Measurements from ENCODE around the gene CYBA. TPM values are rescaled to one million over a fixed set of nuclear protein-coding genes. Genes with fewer than 3 reads are reported as not detected.

The CYBA gene
- total and polyA plus RNA-seq, 5 donors = 53.9 to 101 (median 73.2) TPM

GRCh38 chr16:88659160-88659559, 8.3 kb upstream of the CYBA start:
- DNase-seq = peak in 1 of 3 donors; percentile 30
- Histone ChIP-seq H3K27me3 (ENCODE audit: control insufficient read depth, insufficient read depth) (no peaks in the 10 kb centered on the region), H3K4me3 (ENCODE audit: low read length) (no peak overlapping the region), H3K4me1 (ENCODE audit: control insufficient read depth, insufficient read depth, low read length) (peaks cover 3% of the 10 kb centered on the region), H3K27ac (ENCODE audit: low read length) (no peak overlapping the region), H3K9me3 (ENCODE audit: control insufficient read depth, low read length) (no peaks in the 10 kb centered on the region)
- no peak for ATAC-seq
- WGBS = 93% methylated on average over 25 of the region's 25 CpGs
- intact Hi-C loops (cut with DNase I) = no loop called here

GRCh38 chr16:88658714-88659113, 7.9 kb upstream of the CYBA start:
- H3K27me3 ChIP-seq (ENCODE audit: control insufficient read depth, insufficient read depth) = no peaks in the 10 kb centered on the region
- no peaks in the 10 kb centered on the region for H3K4me1 ChIP-seq (ENCODE audit: control insufficient read depth, insufficient read depth, low read length)
- intact Hi-C loops (cut with DNase I) = no loop called here
- H3K4me3 ChIP-seq (ENCODE audit: low read length) = no peak overlapping the region
- ATAC-seq = no peak
- WGBS = 88% methylated on average over 15 of the region's 15 CpGs
- no peaks in the 10 kb centered on the region for H3K9me3 ChIP-seq (ENCODE audit: control insufficient read depth, low read length)
- no peak overlapping the region for H3K27ac ChIP-seq (ENCODE audit: low read length)
- DNase-seq = peak in 1 of 3 donors; percentile 57

GRCh38 chr16:88657371-88657770, 6.5 kb upstream of the CYBA start:
- intact Hi-C loops (cut with DNase I) = no loop called here
- H3K4me1 ChIP-seq (ENCODE audit: control insufficient read depth, insufficient read depth, low read length) = no peaks in the 10 kb centered on the region
- no peak overlapping the region for H3K27ac ChIP-seq (ENCODE audit: low read length)
- no peaks in the 10 kb centered on the region for H3K27me3 ChIP-seq (ENCODE audit: control insufficient read depth, insufficient read depth)
- peak in 2 of 3 donors; percentile 51 to 53 for DNase-seq
- WGBS = 92% methylated on average over 19 of the region's 19 CpGs
- H3K4me3 ChIP-seq (ENCODE audit: low read length) = no peak overlapping the region
- no peak for ATAC-seq
- no peaks in the 10 kb centered on the region for H3K9me3 ChIP-seq (ENCODE audit: control insufficient read depth, low read length)

- peaks cover 2% of the 10 kb centered on the region for H3K4me1 ChIP-seq (ENCODE audit: control insufficient read depth, insufficient read depth, low read length)
- no peak for ATAC-seq
- H3K9me3 ChIP-seq (ENCODE audit: control insufficient read depth, low read length) = no peaks in the 10 kb centered on the region
- no peaks in the 10 kb centered on the region for H3K27me3 ChIP-seq (ENCODE audit: control insufficient read depth, insufficient read depth)
- 90% methylated on average over 25 of the region's 25 CpGs for WGBS
- DNase-seq = peak in 2 of 3 donors; percentile 31 to 64
- no peak overlapping the region for H3K27ac ChIP-seq (ENCODE audit: low read length)
- intact Hi-C loops (cut with DNase I) = no loop called here
- no peak overlapping the region for H3K4me3 ChIP-seq (ENCODE audit: low read length)
These were observed 5.6 kb upstream of the CYBA start for GRCh38 chr16:88656291-88656980.

GRCh38 chr16:88655733-88656281, 5.0 kb upstream of the CYBA start:
- Histone ChIP-seq H3K4me3 (ENCODE audit: low read length) (no peak overlapping the region), H3K9me3 (ENCODE audit: control insufficient read depth, low read length) (no peaks in the 10 kb centered on the region), H3K4me1 (ENCODE audit: control insufficient read depth, insufficient read depth, low read length) (peaks cover 5% of the 10 kb centered on the region), H3K27ac (ENCODE audit: low read length) (no peak overlapping the region), H3K27me3 (ENCODE audit: control insufficient read depth, insufficient read depth) (no peaks in the 10 kb centered on the region)
- 94% methylated on average over 29 of the region's 29 CpGs for WGBS
- peak in 1 of 3 donors; percentile 50 for DNase-seq
- intact Hi-C loops (cut with DNase I) = no loop called here
- ATAC-seq = no peak

- DNase-seq = peak in 2 of 3 donors; percentile 49 to 60
- no peaks in the 10 kb centered on the region for H3K9me3 ChIP-seq (ENCODE audit: control insufficient read depth, low read length)
- H3K4me1 ChIP-seq (ENCODE audit: control insufficient read depth, insufficient read depth, low read length) = peaks cover 5% of the 10 kb centered on the region
- no peak for ATAC-seq
- no peak overlapping the region for H3K27ac ChIP-seq (ENCODE audit: low read length)
- intact Hi-C loops (cut with DNase I) = no loop called here
- 95% methylated on average over 50 of the region's 50 CpGs for WGBS
- H3K27me3 ChIP-seq (ENCODE audit: control insufficient read depth, insufficient read depth) = no peaks in the 10 kb centered on the region
- H3K4me3 ChIP-seq (ENCODE audit: low read length) = no peak overlapping the region
These were observed 4.3 kb upstream of the CYBA start for GRCh38 chr16:88655053-88655732.

- WGBS = 89% methylated on average over 28 of the region's 28 CpGs
- intact Hi-C loops (cut with DNase I) = no loop called here
- no peaks in the 10 kb centered on the region for H3K9me3 ChIP-seq (ENCODE audit: control insufficient read depth, low read length)
- H3K27ac ChIP-seq (ENCODE audit: low read length) = no peak overlapping the region
- H3K4me3 ChIP-seq (ENCODE audit: low read length) = no peak overlapping the region
- H3K27me3 ChIP-seq (ENCODE audit: control insufficient read depth, insufficient read depth) = no peaks in the 10 kb centered on the region
- ATAC-seq (no peak), DNase-seq (peak in 2 of 3 donors; percentile 44 to 46)
- H3K4me1 ChIP-seq (ENCODE audit: control insufficient read depth, insufficient read depth, low read length) = peaks cover 5% of the 10 kb centered on the region
These were observed 3.7 kb upstream of the CYBA start for GRCh38 chr16:88654363-88655052.

- Histone ChIP-seq H3K27ac (ENCODE audit: low read length) (no peak overlapping the region), H3K27me3 (ENCODE audit: control insufficient read depth, insufficient read depth) (no peaks in the 10 kb centered on the region), H3K9me3 (ENCODE audit: control insufficient read depth, low read length) (no peaks in the 10 kb centered on the region), H3K4me1 (ENCODE audit: control insufficient read depth, insufficient read depth, low read length) (peaks cover 5% of the 10 kb centered on the region), H3K4me3 (ENCODE audit: low read length) (no peak overlapping the region)
- ATAC-seq (no peak), DNase-seq (peak in 2 of 3 donors; percentile 37 to 42)
- intact Hi-C loops (cut with DNase I) = no loop called here
- 87% methylated on average over 32 of the region's 32 CpGs for WGBS
These were observed 2.9 kb upstream of the CYBA start for GRCh38 chr16:88653596-88654362.

- peak in 2 of 3 donors; percentile 47 to 51 for DNase-seq
- Histone ChIP-seq H3K27me3 (ENCODE audit: control insufficient read depth, insufficient read depth) (no peaks in the 10 kb centered on the region), H3K4me3 (ENCODE audit: low read length) (no peak overlapping the region), H3K4me1 (ENCODE audit: control insufficient read depth, insufficient read depth, low read length) (peaks cover 5% of the 10 kb centered on the region), H3K9me3 (ENCODE audit: control insufficient read depth, low read length) (no peaks in the 10 kb centered on the region), H3K27ac (ENCODE audit: low read length) (no peak overlapping the region)
- ATAC-seq = no peak
- intact Hi-C loops (cut with DNase I) = no loop called here
- 88% methylated on average over 13 of the region's 13 CpGs for WGBS
These were observed 2.2 kb upstream of the CYBA start for GRCh38 chr16:88653101-88653500.

GRCh38 chr16:88652762-88653063, 1.9 kb upstream of the CYBA start:
- peaks cover 5% of the 10 kb centered on the region for H3K4me1 ChIP-seq (ENCODE audit: control insufficient read depth, insufficient read depth, low read length)
- ATAC-seq (no peak), DNase-seq (peak in 1 of 3 donors; percentile 44)
- H3K9me3 ChIP-seq (ENCODE audit: control insufficient read depth, low read length) = no peaks in the 10 kb centered on the region
- intact Hi-C loops (cut with DNase I) = no loop called here
- no peak overlapping the region for H3K4me3 ChIP-seq (ENCODE audit: low read length)
- H3K27ac ChIP-seq (ENCODE audit: low read length) = no peak overlapping the region
- 95% methylated on average over 8 of the region's 8 CpGs for WGBS
- no peaks in the 10 kb centered on the region for H3K27me3 ChIP-seq (ENCODE audit: control insufficient read depth, insufficient read depth)
